Cardiac muscle cell (in vitro differentiated cells and primary cell): ENCODE results near the gene STARD13. TPM values are rescaled to one million over a fixed set of nuclear protein-coding genes. Genes with fewer than 3 reads are reported as not detected.
A peak's percentile ranks its signal among the peaks of the same experiment; 100 is the strongest.

Experiments used
- DNase-seq, 2 donors: peaks; one replicate each; pipeline versions ENCODE4 v3.0.0 to v3.0.0-alpha.2; 2010 to 2017; ENCODE audit warnings: low read depth in 1 of 2, low spot score in 1 of 2
- H3K27ac ChIP-seq: fragments of 200-600 bp; sonication (generic); 2 replicates; pipeline ENCODE4 v1.5.1; 2016
- H3K27me3 ChIP-seq: fragments of 200-600 bp; sonication (generic); 2 replicates; pipeline ENCODE4 v1.6.0; 2016; ENCODE audit warnings: control low read depth
- H3K36me3 ChIP-seq: fragments of 200-600 bp; sonication (generic); 2 replicates; pipeline ENCODE4 v1.5.1; 2016; ENCODE audit warnings: control low read depth
- H3K4me1 ChIP-seq: fragments of 200-600 bp; sonication (generic); 2 replicates; pipeline ENCODE4 v1.8.1; 2017; ENCODE audit warnings: low read depth, mild to moderate bottlenecking, mixed run types
- H3K4me3 ChIP-seq: fragments of 200-600 bp; sonication (generic); 2 replicates; pipeline ENCODE4 v1.5.1; 2016; ENCODE audit warnings: mild to moderate bottlenecking
- H3K9me3 ChIP-seq: fragments of 200-600 bp; sonication (generic); 2 replicates; pipeline ENCODE4 v1.5.1; 2017; ENCODE audit warnings: low read depth, mild to moderate bottlenecking, control low read depth
- CTCF ChIP-seq: IDR thresholded peaks from 2 replicates; pipeline ENCODE4 v1.5.1; 2012; ENCODE audit warnings: low read depth, mild to moderate bottlenecking, low read length
- polyA plus RNA-seq: library from polyadenylated mRNA; unstranded; fragments of >200 nt; fragmentation: Nextera tagmentation; extraction: Ambion mirVana; gene quantifications from 2 replicates; pipeline ENCODE4 v1.2.1, GENCODE V29; 2016
- total RNA-seq: library from RNA; depleted of rRNA; stranded (reverse); fragments of >200 nt; gene quantifications from 2 replicates; pipeline ENCODE4 v1.2.3, GENCODE V29; 2016

Gene STARD13
- total and polyA plus RNA-seq, 2 experiments from 2014 or later, result 16.5 to 23.5 TPM

- no peak for TF ChIP-seq CTCF
- Histone ChIP-seq H3K4me3 (no peak overlapping the region), H3K27ac (peak overlapping the region; percentile 58), H3K36me3 (no peaks in the 10 kb centered on the region), H3K9me3 (no peaks in the 10 kb centered on the region), H3K4me1 (peaks cover 26% of the 10 kb centered on the region), H3K27me3 (no peaks in the 10 kb centered on the region)
- DNase-seq, result no peak
These were observed 50.0 kb downstream of the STARD13 start for GRCh38 chr13:33235564-33235963.

- TF ChIP-seq CTCF, result no peak
- no peak overlapping the region for H3K4me3 ChIP-seq
- DNase-seq, result peak; percentile 49 to 60
- peaks cover 29% of the 10 kb centered on the region for H3K4me1 ChIP-seq
- no peaks in the 10 kb centered on the region for H3K27me3 ChIP-seq
- no peaks in the 10 kb centered on the region for H3K9me3 ChIP-seq
- peak overlapping the region; percentile 58 for H3K27ac ChIP-seq
- H3K36me3 ChIP-seq, result no peaks in the 10 kb centered on the region
These were observed 50.5 kb downstream of the STARD13 start for GRCh38 chr13:33235078-33235477.

- peaks cover 41% of the 10 kb centered on the region for H3K4me1 ChIP-seq
- no peaks in the 10 kb centered on the region for H3K27me3 ChIP-seq
- no peaks in the 10 kb centered on the region for H3K9me3 ChIP-seq
- H3K4me3 ChIP-seq, result no peak overlapping the region
- no peaks in the 10 kb centered on the region for H3K36me3 ChIP-seq
- no peak for TF ChIP-seq CTCF
- no peak for DNase-seq
- no peak overlapping the region for H3K27ac ChIP-seq
These were observed 52.0 kb downstream of the STARD13 start for GRCh38 chr13:33233547-33233946.

GRCh38 chr13:33232883-33233282 is 52.7 kb downstream of the STARD13 start:
- no peak for TF ChIP-seq CTCF
- H3K4me1 ChIP-seq, result peaks cover 46% of the 10 kb centered on the region
- H3K9me3 ChIP-seq, result no peaks in the 10 kb centered on the region
- no peak overlapping the region for H3K4me3 ChIP-seq
- no peaks in the 10 kb centered on the region for H3K27me3 ChIP-seq
- no peak for DNase-seq
- no peak overlapping the region for H3K27ac ChIP-seq
- H3K36me3 ChIP-seq, result no peaks in the 10 kb centered on the region

- no peaks in the 10 kb centered on the region for H3K27me3 ChIP-seq
- peaks cover 58% of the 10 kb centered on the region for H3K4me1 ChIP-seq
- TF ChIP-seq CTCF, result no peak
- H3K4me3 ChIP-seq, result no peak overlapping the region
- no peak for DNase-seq
- no peaks in the 10 kb centered on the region for H3K9me3 ChIP-seq
- no peaks in the 10 kb centered on the region for H3K36me3 ChIP-seq
- peak overlapping the region; percentile 11 for H3K27ac ChIP-seq
These were observed 54.2 kb downstream of the STARD13 start for GRCh38 chr13:33231339-33231738.
